HG02840 (cell line): ENCODE results near the gene NFKB2.

Experiments used
- ATAC-seq: cut with Tn5 transposase; IDR thresholded peaks from one replicate; pipeline ENCODE4 v1.9.1; 2021; ENCODE audit warnings: mild to moderate bottlenecking, moderate library complexity, moderate number of reproducible peaks; ENCODE audit not compliant: unreplicated experiment, low FRiP score

Gene NFKB2

GRCh38 chr10:102394079-102394800 is 1.3 kb upstream of the NFKB2 start:
- peak; percentile 75 for ATAC-seq

GRCh38 chr10:102394801-102395399 is 605 bp upstream of the NFKB2 start:
- ATAC-seq = no peak

DNA sequence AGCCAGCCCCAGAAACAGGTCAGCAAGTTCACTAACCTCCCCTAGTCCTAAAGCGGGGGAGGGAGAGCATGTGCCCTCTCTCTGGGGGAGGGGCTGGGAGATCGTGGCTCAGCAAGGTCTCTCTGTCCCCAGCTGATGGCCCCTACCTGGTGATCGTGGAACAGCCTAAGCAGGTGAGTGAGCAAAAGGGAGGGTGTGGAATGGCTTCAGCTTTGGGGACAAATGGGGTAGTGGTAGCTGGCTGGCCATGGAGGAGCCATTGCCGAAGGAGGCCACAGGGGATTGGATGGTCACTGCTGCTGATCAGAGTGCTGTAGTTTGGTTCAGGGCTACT is 779 bp downstream of the NFKB2 start:
- ATAC-seq = no peak

- no peak for ATAC-seq
These were observed 1.2 kb downstream of the NFKB2 start for GRCh38 chr10:102396730-102397151.

DNA sequence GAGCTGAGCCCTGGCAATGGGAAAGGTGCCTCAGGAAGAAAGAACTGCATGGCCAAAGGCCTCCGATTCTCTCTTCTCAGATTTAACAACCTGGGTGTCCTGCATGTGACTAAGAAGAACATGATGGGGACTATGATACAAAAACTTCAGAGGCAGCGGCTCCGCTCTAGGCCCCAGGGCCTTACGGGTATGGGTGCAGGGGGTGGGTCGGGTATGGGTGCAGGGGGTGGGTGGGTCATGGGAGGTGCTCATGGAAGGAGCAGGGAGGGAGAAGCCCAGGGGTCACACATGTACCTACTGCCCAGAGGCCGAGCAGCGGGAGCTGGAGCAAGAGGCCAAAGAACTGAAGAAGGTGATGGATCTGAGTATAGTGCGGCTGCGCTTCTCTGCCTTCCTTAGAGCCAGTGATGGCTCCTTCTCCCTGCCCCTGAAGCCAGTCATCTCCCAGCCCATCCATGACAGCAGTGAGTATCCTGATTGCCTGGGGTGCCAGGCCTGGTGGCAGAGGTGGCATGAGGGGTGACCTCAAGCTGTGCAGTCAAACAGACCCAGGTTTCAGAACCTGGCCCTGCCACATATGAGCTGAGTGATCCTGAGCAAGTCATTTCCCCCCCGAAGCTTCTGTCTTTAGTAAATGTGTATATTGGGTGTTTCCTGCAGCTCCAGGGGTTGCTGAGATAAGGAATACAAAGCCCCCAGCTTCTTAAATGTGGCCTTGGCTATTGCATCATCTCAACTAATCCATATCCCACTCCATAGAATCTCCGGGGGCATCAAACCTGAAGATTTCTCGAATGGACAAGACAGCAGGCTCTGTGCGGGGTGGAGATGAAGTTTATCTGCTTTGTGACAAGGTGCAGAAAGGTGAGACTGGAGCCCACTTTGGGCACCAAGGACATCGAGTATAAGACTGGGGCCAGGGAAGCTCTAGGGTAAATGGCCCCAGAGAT is 2.0 kb downstream of the NFKB2 start:
- no peak for ATAC-seq

DNA sequence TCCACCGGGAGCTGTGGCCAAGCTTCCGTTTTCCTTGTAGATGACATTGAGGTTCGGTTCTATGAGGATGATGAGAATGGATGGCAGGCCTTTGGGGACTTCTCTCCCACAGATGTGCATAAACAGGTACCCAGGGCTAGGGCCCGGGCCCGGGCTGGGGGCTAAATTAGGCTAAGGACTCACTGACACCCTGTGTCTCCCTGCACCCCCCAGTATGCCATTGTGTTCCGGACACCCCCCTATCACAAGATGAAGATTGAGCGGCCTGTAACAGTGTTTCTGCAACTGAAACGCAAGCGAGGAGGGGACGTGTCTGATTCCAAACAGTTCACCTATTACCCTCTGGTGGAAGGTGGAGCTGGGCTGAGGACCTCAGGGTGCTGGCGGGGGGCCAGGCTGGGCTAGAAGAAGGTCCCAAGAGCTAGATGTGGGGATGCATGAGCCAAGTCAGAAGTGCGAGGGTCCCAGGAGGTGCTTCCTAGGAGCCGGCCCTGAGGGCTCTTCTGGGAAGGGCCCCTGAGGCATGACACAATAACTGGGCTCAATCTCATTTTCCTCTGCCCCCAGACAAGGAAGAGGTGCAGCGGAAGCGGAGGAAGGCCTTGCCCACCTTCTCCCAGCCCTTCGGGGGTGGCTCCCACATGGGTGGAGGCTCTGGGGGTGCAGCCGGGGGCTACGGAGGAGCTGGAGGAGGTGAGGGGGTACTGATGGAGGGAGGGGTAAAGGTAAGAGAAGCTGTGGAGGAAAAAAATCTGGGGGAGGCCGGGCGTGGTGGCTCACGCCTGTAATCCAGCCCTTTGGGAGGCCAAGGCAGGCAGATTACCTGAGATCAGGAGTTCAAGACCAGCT is 2.9 kb downstream of the NFKB2 start:
- ATAC-seq = no peak

GRCh38 chr10:102399217-102400021 is 3.9 kb downstream of the NFKB2 start:
- peak; percentile 26 for ATAC-seq

DNA sequence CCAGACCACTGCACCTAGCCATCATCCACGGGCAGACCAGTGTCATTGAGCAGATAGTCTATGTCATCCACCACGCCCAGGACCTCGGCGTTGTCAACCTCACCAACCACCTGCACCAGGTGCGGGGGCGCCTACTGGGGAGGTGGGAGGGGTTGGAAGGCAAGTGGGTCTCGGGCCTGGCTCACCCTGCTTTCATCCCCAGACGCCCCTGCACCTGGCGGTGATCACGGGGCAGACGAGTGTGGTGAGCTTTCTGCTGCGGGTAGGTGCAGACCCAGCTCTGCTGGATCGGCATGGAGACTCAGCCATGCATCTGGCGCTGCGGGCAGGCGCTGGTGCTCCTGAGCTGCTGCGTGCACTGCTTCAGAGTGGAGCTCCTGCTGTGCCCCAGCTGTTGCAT is 4.6 kb downstream of the NFKB2 start:
- ATAC-seq = no peak

GRCh38 chr10:102400598-102401341 is 5.3 kb downstream of the NFKB2 start:
- ATAC-seq = no peak

GRCh38 chr10:102401342-102401654 is 5.8 kb downstream of the NFKB2 start:
- ATAC-seq = no peak

DNA sequence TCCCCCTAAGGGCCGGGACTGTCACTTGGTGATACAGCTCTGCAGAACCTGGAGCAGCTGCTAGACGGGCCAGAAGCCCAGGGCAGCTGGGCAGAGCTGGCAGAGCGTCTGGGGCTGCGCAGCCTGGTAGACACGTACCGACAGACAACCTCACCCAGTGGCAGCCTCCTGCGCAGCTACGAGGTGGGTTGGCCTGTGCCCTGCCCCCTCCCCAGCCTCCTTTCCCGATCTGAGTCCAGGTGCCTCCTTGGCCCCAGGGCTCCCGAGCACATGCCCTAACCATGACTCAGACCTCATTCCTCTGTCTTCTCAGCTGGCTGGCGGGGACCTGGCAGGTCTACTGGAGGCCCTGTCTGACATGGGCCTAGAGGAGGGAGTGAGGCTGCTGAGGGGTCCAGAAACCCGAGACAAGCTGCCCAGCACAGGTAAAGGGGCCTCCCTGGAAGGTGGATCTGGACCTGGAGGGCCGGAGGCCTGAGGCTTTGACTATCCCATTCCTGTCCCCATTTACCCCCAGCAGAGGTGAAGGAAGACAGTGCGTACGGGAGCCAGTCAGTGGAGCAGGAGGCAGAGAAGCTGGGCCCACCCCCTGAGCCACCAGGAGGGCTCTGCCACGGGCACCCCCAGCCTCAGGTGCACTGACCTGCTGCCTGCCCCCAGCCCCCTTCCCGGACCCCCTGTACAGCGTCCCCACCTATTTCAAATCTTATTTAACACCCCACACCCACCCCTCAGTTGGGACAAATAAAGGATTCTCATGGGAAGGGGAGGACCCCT is 6.4 kb downstream of the NFKB2 start:
- ATAC-seq = no peak

DNA sequence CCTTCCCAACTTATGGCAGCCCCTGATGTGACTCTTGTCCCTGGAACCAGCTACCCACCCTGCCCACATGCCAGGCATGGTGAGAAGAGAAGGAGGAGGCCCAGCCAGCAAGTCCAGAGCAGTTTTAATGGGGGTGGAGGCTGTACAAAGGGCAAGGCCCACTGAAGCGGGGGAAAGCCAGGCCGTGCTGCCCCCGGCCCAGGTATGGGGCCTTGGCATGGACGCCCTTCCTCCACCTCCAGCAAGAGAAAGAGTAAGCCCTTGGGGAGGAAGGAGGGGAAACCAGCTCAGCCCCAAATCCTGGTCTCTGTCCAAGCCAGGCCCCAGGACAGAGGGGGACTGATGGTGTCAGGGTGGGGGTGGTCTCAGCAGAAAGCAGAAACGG is 7.0 kb downstream of the NFKB2 start:
- no peak for ATAC-seq

- ATAC-seq = no peak
These were observed 7.6 kb downstream of the NFKB2 start for GRCh38 chr10:102403115-102403514.

GRCh38 chr10:102404361-102405107 is 9.0 kb downstream of the NFKB2 start:
- no peak for ATAC-seq

GRCh38 chr10:102405108-102405571 is 9.6 kb downstream of the NFKB2 start:
- ATAC-seq = no peak

DNA sequence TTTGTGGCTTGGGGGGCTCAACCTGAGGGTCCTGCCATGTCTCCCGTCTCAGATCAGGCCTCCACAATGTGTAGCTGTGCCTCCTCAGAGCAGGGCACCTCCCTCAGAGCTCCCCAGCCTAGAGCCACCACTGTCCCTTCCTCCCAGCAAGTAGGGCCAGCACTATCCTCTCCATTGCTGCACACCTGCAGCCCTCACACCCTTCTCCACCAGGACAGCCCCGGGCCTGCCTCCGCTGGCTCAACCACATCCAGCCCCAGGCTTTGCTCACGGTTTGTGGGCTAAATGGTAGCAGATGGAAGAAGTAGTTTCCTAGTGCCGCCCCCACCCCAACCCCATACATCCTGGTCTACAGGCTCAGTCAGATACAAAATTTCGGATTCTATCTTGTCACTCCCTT is 10.1 kb downstream of the NFKB2 start:
- no peak for ATAC-seq

DNA sequence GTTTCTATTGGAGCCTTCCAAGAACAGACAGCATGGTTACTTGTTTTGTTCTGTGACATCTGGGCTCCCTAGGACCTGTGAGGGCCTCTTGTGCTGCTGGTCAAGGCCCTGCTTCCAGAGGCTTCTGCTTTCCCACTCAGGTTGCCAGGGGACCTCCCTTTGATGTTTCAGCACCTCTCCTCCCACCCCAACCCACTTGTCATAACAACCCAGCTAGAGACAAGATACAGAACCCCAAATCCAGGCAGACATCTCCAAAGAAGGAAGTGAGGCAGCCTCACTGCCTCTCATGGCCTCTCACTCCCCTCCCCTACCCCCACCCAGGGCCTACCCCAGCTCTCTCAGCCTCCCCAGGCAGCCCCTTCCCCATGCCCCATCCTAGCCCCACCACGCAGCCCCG is 11.3 kb downstream of the NFKB2 start:
- ATAC-seq = no peak
